Tibial nerve (tissue), 4 donors: Measurements from ENCODE around the gene MRPS6.

Experiments used
- CTCF ChIP-seq, 5 experiments: fragments of 200-600 bp in 3 of 5; fragments of 450-650 bp in 2 of 5; sonication (generic) in 3 of 5; IDR thresholded peaks; one replicate each; pipeline ENCODE4 v1.5.1; 2016 to 2019; ENCODE audit warnings: antibody characterized with exemption in 5 of 5, mild to moderate bottlenecking in 3 of 5, moderate library complexity in 2 of 5
- EP300 ChIP-seq, 2 donors: sonication (generic); formaldehyde crosslinking; IDR thresholded peaks; one replicate each; pipeline ENCODE4 v1.6.1; 2017; ENCODE audit warnings: antibody characterized with exemption in 2 of 2, mild to moderate bottlenecking in 1 of 2
- POLR2A ChIP-seq, 2 donors: fragments of 450-650 bp; IDR thresholded peaks; one replicate each; pipeline ENCODE4 v1.6.1; 2017; ENCODE audit warnings: antibody characterized with exemption in 2 of 2, mild to moderate bottlenecking in 2 of 2, moderate library complexity in 2 of 2

DNA sequence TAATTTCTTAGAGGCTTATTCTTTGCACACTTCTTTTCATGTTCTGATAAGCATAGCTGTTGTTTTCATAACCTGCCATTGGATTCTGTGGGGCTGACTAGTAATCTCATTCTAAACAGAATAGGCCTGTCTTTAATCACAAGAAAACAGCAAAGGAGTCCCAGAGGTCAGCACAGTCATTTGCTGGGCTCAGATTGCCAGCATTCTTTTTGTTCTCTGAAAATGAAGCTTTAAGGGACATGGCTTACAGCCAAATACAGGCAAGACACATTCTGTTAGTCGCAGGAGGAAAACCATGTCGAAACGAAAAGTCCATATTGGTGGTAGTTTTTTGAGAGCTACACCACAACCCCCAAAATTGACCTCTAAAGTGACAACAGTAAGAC is 75.0 kb downstream of the MRPS6 start:
- TF ChIP-seq EP300 (IDR thresholded peaks at IDR 0.05) (no peak), CTCF (IDR thresholded peaks at IDR 0.05) (no peak), POLR2A (IDR thresholded peaks at IDR 0.05) (no peak)
